HG03575 (cell line): ENCODE results near the gene HMCN2.

ENCODE experiments used
- ATAC-seq: cut with Tn5 transposase; IDR thresholded peaks from one replicate; pipeline ENCODE4 v1.9.1; 2021; ENCODE audit not compliant: unreplicated experiment, insufficient number of reproducible peaks, low FRiP score; ENCODE audit errors: extremely low read depth

The HMCN2 gene

DNA sequence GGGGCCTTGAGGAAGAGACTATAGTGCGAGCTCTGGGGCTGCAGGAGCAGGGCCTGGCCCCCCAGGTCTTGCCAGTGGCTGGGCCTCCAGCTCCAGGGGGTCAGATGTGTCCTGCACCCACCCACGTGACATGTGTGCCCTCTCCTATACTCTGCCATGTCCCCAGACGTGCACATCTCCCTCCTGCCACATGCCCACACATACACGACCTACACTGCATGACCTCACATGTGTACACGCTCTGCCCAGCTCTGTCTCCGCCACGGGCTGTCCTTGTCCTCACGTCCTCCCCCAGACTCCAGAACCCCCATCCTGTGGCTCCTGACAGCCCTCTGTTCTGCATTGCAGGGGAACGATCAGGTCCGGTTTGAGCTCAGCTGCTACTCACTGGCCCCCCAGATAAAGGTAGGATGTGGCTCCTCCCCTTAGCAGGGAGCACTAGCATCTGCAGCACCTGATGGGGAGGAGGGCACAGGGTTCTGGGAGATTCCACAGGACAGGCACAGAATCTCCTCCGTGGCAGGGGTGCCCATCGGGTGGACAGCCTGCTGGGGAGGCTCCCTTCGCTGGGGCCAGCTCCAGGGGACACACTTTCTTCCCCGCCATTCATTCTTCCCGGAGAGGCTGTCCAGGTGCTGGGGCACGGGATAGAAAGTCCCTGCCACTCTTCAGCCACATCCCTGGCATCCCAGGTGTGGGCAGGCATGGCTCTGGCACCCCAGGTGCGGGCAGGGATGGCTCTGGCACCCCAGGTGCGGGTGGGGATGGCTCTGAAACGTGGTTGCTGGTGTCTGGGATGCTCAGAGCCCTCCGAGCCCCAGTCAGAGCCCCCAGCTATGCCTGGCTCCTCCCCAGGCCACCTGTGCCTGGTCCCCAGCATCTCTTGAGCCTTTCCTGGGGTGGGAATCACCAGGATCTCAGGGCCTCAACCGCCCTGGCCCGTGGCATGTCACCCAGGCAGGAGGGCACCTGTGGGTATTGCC is 198.5 kb downstream of the HMCN2 start:
- ATAC-seq, result no peak

DNA sequence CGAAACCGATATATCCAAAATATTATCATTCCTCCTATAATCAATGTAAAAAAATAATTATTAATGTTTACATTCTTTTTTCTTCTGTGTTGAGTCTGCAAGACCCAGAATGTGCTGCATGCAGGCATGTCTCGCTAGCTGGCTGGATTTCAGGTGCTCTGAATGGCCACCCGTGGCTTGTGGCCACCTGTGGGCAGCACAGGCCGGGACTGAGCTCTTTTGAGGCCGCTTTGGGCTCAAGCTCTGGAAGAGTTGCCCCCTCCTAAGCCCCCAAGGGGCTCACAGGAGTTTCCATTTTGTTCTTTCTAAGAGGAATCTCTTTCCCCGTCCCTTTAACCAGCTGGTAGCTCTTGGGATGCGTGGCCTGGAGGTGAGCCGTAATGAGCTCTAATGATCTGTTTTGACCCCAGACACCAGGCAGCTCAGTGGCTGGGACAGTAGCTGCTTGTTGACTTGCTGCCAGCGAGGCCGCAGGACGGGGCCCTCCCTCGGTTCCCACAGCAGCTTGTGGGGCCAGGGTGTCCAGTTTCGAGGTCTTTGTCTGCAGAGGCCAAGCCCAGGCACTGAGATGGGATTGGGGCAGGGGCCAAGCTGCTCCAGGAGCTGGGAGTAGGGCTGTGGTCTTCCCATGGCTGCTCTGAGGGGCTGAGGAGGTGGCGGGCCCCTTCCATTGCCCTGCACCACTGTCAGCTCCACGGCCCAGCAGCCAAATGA is 200.0 kb downstream of the HMCN2 start:
- ATAC-seq, result no peak

DNA sequence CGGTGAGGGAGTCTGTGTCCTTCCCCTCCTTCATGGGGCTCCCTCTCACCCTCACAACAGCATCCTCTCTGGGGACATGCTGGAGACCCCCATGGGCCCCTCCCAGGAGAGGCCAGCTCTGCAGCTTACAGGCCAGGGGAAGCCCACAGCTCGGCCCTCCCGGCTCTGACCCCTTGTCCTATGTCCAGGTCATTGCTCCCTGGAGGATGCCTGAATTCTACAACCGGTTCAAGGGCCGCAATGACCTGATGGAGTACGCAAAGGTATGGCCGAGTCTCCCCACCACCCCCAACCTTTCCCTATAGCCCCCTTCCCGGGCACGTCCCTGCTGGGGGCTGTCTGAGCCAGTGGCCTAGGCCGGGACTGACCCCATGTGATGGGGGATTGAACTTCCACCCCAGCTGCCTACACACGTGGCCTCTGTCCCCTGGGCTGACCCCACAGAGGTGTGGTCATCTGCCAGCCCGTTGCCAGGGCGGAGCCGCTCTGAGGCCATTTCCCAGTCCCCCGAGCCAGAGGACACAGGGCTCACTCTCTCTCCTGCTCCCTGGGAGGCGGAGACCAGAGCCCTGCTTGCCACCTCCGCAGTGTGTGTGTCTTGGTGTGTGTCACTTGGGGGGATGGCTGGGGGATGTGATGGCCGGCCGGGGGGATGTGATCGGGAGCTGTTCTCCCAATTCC is 201.1 kb downstream of the HMCN2 start:
- ATAC-seq, result no peak

DNA sequence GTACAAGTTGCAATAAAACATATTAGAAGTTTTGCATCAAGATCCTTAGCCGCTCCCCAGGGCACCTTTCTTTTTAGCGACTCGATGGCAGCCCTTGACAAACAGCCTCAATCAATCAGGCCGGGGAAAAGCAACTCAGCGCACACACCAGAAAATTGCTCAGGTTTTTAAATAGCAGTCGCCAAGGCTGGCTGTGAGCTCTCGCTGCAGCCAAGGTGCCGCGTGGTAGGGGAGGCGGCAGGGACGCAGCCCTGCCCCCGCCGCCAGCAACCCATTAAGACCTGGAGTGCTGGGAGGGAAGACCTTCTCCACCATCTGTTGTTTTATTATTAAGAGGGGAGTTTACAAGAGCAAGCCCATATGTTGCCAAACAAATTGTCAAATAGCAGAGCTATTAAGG is 201.8 kb downstream of the HMCN2 start:
- ATAC-seq, result no peak

DNA sequence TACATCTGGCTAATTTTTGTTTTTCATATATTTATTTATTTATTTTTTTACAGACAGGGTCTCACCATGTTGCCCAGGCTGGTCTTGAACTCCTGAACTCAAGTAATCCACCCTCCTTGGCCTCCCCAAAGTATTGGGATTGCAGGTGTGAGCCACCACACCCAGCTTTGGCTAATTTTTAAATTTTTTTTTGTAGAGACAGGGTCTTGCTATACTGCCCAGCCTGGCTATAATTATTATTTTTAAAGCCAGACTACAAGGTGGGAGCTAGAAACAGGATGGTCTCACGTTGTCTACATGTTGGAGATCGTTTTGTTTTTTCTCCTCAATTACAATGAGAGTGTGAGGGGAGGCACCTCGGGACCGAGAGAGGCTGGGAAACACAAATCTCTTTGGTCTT is 203.0 kb downstream of the HMCN2 start:
- no peak for ATAC-seq

DNA sequence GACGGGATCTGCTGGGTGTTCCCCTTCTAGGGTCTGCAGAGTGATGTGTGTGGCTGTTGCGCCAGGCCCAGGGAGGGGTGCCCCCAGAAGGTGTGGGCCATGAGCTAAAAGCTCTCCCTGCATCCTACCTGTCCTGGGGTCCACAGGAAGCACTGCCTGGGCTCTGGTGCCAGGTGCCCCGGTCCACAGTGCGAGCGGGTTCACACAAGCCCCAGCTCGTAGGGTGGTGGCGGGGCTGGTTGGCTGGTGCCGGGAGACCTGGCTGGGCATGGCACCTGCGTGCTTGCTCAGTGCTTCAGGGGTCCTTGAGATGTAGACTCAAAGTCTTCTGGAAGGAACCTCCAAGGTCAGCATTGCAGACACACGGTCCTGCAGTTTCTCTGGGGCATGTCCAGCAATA is 204.7 kb downstream of the HMCN2 start:
- ATAC-seq, result no peak

DNA sequence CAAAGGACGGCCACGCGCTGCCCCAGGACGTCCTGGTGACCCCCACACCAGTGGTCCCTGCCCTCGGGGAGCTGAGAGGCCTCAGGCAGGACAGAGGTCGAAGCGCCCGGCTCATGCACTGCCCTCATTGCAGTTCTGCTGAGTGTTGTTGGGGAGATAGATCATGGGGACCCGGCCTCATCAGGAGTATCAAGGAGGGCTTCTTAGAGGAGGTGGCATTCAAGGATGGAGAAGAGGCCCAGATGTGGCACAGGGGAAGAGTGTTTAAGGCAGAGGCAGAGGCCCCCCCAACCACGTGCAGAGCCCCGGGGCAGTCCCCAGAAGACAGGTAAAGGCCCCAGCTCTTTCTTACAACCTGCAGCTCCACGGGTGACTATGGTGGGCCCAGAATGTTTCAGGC is 205.4 kb downstream of the HMCN2 start:
- ATAC-seq, result no peak

DNA sequence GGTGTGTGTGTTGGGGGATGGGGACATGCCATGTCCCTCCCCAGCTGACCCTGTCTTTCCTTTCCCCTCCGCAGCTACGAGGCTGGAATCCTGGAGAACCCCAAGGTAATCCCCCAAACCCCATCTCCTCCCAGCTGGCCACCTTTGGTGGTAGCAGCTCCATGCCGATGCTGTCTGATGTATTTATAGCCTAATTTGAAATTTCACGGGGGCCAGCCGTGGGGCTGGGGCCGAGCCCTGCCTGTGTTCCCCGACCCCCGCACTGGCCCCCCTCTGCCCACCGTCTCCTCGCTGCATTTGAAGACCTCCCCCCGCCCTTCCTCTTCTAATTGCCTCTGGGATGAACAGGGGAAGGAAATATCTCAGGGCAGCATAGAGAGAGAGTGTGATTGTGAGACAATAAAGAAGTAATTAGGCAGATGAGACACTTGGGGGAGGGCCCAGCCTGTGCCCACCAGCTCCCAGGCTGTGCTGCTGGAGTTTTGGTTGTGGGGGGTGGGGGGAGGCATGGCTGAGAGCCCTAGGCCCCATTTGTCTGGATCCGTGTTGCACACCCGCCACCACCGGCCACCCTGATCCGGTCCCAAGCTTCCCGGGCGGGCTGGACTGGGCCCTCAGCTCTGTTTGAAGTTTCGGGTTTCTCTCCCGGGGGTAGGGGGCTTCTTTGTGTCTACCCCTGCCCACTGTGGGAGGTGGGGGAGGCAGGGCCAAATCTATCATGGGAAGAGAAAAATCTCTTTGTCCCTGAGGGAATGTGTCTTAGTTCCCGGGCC is 206.0 kb downstream of the HMCN2 start:
- ATAC-seq, result no peak

DNA sequence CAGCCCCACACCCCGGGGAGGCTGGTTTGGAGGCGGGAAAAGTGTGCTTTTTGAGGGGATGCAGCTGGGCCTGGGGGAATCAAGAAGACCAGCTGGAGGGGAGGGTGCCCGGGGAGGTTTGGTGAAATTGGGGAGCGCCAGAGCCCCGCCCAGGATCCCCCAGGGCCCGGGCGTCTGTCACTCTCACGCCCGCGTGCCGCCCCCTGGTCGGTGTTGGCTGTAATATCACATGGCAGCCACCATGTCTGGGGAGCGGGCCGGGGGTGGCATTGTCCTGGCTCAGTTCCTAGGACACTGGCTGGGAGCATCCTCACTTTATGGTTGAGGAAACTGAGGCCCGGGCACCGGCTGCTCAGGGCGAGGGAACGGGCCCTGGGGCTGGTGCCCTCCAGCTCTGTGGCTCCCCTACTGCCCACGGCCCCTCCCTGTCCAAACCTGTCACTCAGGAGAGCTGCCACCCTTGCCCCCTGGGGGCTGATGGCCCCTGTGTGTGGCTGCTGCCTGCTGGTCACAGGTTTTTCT is 206.7 kb downstream of the HMCN2 start:
- ATAC-seq, result no peak

DNA sequence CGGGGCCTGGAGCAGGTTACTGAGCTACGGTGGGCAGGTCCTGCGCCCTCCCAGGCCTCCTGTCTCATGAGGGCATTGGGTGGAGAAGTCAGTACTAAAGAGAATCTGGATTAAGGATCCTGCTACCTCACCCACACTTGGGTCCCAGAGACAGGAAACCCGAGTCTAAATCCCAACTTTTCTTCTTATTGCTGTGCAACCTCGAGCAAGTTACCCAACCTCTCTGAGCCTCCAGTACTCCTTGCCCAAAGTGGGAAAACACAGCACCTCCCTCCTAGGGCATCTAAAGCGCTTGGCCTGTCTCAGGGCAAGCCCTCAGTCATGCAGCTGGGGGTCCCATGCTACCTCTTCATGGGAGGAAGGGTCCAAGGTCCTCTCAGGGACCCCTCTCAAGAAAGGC is 207.4 kb downstream of the HMCN2 start:
- no peak for ATAC-seq

DNA sequence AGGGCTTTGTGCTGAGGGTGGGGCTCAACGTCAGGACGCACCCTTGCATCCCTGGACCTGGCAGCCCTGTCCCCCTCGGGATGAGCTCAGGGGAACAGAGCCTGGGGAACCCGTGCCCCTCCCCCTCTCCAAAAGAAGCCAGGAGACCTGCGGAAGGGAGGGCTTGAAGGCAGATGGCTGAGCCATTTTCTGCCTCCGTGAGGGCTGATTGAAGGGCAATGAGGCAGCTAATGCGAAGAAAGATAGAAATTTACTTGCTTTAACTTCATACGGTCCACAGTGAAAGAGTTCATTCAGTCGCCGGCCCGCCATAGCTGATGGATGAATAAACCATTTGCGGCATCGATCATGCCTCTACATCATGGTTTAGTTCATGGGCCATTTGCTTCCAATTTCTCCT is 208.0 kb downstream of the HMCN2 start:
- no peak for ATAC-seq

DNA sequence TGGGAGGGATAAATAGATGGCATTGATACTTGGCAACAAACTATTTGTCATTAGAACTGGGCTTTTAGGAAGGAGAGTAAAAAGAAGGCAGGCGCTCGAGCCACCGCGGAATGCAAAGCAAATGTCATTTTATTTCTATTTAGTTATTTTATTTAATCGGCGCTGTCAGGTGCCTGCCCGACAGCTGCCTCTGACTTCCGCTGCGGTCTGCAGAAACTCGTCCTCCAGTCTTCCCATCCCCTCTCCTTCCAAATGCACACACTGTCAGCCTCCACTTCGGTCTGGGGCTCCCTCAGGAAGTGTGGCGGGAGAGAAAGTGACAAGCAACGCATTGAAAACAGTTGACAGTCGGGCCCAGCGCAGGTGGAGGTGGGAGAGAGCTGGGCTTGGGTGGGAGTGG is 208.5 kb downstream of the HMCN2 start:
- no peak for ATAC-seq

DNA sequence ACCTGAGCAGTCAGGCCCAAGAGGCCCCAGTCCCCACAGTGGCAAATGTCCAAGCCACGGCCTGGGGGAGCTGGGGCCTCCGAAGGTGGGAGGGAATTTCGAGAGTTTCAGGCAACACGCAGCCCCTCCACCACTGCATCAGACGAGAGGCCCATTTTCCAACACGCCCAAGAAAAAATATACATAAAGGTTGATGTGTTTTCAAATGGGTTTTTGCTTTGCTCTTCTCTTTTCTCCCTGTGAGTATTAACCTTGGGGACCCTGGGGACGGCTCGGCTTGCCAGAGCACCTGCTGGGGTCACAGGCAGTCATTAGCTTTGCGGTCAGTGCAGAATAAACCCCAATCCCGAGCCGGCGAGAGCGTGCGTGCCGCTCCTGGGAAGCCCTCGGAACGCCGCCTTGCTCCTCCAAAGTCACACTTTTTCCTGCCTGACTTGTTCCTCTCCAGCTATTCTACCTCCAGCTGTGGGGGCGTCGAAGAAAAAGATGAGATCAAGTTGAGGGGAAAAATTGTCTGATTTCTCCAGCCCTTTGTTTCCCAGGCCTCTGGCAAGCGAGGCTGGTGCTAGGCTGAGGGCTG is 210.7 kb downstream of the HMCN2 start:
- no peak for ATAC-seq

DNA sequence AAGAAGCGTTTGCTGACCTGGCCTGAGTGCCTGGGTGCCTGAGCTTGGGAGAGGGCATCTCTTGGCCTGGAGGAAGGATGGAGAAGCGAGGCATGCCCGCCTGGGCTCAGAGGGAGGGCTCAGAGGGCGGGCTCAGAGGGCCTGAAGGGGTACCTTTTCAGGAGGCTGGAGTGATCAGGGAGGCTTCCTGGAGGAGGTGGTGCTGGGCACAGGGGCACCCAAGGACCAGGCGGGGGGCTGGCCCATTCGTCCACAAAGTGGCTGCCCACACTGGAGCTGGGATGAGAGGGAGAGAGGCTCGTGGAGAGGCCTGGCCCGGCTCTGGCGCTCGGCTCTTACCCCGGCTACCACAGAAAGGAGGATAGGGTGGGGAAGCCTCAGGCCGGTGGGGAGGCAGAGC is 212.0 kb downstream of the HMCN2 start:
- ATAC-seq, result no peak

DNA sequence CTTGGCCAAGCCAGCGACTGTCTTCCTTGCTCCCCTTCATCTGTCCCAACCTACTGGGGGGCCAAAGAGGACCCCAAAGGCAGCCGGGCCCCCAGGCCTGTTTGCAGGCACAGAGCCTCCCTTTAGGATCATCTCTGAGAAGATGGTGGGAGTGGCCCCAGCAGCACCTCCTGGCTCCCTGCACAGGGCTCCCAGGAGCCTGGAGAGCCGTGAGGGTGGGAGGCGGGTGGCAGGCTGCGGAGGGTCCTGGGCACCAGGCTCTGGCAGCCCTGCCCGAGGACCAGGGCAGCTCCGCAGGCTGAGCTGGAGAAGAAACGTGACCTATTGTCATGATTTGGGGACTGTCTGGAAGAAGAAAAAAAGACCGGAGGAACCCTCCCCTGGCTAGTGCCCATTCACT is 212.6 kb downstream of the HMCN2 start:
- ATAC-seq, result no peak

DNA sequence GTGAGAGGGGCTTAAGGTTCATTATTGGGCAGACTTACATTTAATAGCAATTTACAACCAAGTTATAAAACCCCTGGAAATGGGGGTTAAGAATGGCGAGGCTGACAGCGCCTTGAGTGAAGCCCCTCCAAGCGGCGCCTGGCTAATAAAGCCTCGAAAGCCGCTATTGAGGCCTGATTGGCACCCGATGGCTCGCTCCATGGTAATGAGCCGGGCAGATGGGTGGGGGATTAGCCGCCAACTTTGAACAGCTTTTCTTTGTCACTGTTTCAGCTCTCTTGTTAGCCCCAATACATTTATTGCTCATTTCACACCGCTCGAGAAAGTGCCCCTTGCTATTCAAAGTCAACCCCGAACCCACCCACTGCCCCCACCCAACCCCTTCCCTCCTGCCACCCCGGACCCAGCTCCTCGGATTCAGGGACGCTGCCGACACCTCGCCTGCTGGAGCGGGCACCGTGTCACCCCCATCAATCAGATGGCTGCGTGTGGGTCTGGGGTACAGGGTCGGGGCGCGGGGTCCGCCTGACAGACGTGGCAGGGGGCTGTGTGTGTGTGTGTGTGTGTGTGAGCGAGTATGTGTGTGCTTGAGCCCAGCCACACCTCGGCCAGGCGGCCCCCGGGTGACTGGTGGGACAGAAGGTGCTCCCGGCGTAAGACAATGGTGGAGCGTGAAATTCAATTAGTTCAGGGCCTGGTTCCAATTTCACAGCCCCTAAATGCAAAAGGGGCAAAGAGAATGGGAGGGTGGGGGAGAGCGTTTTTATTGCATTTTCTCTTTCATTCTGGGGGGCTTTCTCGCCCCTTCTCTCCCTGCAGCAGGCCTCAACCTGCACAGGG is 213.4 kb downstream of the HMCN2 start:
- no peak for ATAC-seq

DNA sequence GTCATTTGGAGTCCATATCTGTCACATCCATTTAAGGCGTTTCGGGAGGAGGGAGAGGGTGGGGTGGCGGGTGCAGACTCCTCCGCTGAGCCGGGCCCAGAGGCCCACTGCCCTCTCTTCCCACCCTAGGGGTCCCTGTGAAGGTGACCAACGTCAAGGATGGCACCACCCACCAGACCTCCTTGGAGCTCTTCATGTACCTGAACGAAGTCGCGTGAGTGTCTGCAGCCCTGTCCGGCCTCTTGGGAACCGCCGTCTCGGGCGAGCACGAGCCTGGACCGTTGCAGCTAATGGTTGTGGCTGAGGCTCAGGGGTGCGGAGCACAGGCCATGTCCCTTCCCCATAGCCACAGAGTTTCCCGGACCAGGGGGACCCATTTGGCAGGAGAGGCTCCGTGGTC is 214.0 kb downstream of the HMCN2 start:
- no peak for ATAC-seq

DNA sequence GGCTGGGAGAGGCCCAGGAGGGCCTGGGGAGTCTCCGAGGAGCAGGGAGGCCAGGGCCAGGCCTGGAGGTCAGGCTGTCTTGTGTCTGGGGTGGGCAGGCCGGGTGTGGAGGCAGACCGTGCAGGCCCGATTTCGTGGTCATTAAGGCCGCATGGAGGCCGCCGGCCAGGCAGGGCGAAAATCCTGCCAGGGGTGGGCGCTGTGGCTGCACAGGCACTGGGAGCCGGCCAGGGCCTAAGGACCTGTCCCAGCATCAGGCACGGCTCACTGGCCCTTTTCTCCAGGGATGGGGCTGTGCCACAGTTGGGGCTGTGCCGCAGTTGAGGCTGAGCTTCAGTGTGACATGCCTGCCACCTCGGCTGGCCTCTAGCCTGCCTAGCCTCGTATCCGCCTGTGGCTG is 215.1 kb downstream of the HMCN2 start:
- ATAC-seq, result no peak
